Measurements from ENCODE around the gene TSEN15.

The TSEN15 gene

GRCh38 chr1:184110272-184111204 is 59.0 kb downstream of the TSEN15 start:
- no peak for DNase-seq

GRCh38 chr1:184112176-184112948 is 60.8 kb downstream of the TSEN15 start:
- no peak for DNase-seq

- no peak for DNase-seq
Observed at GRCh38 chr1:184113251-184113650, 61.7 kb downstream of the TSEN15 start.

- no peak for DNase-seq
Observed at GRCh38 chr1:184114818-184115398, 63.4 kb downstream of the TSEN15 start.

GRCh38 chr1:184116287-184116686 is 64.8 kb downstream of the TSEN15 start:
- DNase-seq: no peak

GRCh38 chr1:184118046-184118445 is 66.5 kb downstream of the TSEN15 start:
- no peak for DNase-seq
